ENCODE measurements around the gene RFX2.

RFX2 gene

DNA sequence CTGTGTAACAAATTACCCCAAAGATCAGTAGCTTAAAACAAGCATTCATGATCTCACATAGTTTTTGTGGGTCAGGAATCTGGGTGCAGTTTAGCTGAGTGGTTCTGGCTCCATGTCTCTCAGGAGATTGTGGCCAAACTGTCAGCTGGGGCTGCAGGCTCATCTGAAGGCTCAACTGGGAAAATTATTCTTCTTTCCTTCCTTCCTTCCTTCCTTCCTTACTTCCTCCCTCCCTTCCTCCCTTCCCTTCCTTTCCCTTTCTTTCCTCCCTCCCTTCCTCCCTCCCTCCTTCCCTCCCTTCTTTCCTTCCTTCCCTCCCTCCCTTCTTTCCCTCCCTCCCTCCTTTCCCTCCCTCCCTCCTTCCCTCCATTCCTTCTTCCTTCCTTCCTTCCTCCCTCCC lies 8.7 kb upstream of the RFX2 start:
- CTCF ChIA-PET: interaction anchor here (1.2 to 8.7 kb wide), 2 partner anchors 14 to 71 kb away, joined by 3 to 74 read pairs; no protein-coding TSS in a partner anchor
- TF ChIP-seq, protein P1, sequence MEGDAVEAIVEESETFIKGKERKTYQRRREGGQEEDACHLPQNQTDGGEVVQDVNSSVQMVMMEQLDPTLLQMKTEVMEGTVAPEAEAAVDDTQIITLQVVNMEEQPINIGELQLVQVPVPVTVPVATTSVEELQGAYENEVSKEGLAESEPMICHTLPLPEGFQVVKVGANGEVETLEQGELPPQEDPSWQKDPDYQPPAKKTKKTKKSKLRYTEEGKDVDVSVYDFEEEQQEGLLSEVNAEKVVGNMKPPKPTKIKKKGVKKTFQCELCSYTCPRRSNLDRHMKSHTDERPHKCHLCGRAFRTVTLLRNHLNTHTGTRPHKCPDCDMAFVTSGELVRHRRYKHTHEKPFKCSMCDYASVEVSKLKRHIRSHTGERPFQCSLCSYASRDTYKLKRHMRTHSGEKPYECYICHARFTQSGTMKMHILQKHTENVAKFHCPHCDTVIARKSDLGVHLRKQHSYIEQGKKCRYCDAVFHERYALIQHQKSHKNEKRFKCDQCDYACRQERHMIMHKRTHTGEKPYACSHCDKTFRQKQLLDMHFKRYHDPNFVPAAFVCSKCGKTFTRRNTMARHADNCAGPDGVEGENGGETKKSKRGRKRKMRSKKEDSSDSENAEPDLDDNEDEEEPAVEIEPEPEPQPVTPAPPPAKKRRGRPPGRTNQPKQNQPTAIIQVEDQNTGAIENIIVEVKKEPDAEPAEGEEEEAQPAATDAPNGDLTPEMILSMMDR (IDR thresholded peaks at IDR 0.05; ENCODE audit: insufficient read depth, low read length, missing control alignments): no peak
- POLR2A ChIA-PET: no interaction called here
- DNase-seq (ENCODE audit: low read depth, low spot score): no peak
- H3K4me3 ChIP-seq (ENCODE audit: low read depth, low read length): no peak overlapping the region

DNA sequence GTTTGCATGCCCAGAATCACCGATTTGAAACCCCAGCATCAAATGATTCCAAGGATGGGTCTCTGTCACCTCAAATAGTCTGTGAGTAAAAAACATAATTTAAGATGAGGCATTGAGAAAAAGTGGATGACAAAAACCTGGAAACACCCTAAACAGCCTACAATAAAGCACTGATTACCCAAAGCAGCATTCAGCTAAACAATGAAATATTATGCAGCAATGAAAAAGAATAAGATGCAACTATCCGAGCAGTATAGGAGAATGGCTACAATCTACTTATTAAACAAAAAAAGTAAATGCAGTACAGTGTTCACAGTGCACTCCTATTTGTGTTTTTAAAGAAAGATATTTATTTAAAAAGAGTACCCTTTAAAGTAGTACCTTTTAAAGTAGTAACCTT lies 7.7 kb upstream of the RFX2 start:
- DNase-seq (ENCODE audit: low read depth, low spot score): no peak
- POLR2A ChIA-PET: no interaction called here
- TF ChIP-seq, protein P1 (IDR thresholded peaks at IDR 0.05; ENCODE audit: insufficient read depth, low read length, missing control alignments): no peak
- CTCF ChIA-PET: interaction anchor here (1.0 to 8.7 kb wide), 4 partner anchors 8 to 100 kb away, joined by 3 to 78 read pairs (median 38); no protein-coding TSS in a partner anchor
- no peak overlapping the region for H3K4me3 ChIP-seq (ENCODE audit: low read depth, low read length)

DNA sequence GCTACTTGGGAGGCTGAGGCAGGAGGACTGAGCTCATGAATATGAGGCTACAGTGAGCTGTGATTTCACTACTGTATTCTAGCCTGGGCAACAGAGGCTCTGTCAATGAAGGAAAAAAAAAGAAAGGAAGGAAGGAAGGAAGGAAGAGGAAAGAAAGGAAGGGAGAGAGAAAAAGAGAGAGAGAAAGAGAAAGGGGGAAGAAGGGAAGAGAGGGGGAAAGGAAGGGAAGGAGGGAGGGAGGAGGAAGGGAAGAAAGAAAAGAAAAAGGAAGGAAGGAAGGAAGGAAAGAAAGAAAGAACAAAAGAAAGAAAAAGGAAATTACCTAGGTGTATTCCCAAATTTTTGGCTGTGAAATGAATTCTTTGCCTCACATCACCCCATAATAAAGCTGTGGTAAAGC lies 7.2 kb upstream of the RFX2 start:
- CTCF ChIA-PET: interaction anchor here (1.0 to 8.7 kb wide), 3 partner anchors 8 to 101 kb away, joined by 3 to 78 read pairs (median 74); no protein-coding TSS in a partner anchor

DNA sequence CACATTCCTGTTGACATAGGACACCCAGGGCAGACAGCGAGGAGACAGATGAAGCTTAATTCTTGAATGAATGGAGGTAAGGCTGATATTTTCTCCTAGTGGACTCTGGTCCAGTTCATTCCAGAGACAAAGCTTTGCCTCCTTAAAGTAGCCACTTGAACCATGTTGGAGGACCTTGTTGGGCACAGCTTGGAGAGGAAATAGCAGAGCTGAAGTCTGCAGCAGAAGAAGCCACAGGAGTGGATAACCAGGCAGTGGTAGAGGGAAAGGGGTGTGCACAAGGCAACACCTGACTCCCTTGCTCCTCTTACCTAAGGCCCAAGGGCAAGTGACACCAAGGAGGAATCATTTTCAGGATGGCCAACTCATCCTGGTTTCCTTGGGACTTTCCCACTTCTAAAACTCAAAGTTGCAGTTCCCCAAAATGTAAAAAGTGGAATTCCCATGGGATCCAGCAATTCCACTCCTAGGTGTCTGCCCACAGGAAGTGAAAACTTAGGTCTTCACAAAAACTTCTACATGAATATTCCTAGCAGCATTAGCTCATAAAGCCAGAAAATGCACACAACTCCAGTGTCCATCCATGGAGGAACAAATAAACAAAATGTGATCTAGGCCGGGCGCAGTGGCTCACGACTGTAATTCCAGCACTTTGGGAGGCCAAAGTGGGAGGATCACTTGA lies 6.6 kb upstream of the RFX2 start:
- TF ChIP-seq, protein P1 (IDR thresholded peaks at IDR 0.05; ENCODE audit: insufficient read depth, low read length, missing control alignments): no peak
- no peak for DNase-seq (ENCODE audit: low read depth, low spot score)
- ChIA-PET POLR2A (no interaction called here), CTCF (interaction anchor here (1.1 to 8.7 kb wide), 4 partner anchors 9 to 69 kb away, joined by 4 to 78 read pairs (median 40); no protein-coding TSS in a partner anchor)
- H3K4me3 ChIP-seq (ENCODE audit: low read depth, low read length): no peak overlapping the region

More for the DNA sequence above, 7.2 kb upstream of the RFX2 start:
- no peak for DNase-seq (ENCODE audit: low read depth, low spot score)
- POLR2A ChIA-PET: no interaction called here
- TF ChIP-seq, protein P1 (IDR thresholded peaks at IDR 0.05; ENCODE audit: insufficient read depth, low read length, missing control alignments): no peak
- H3K4me3 ChIP-seq (ENCODE audit: low read depth, low read length): no peak overlapping the region

DNA sequence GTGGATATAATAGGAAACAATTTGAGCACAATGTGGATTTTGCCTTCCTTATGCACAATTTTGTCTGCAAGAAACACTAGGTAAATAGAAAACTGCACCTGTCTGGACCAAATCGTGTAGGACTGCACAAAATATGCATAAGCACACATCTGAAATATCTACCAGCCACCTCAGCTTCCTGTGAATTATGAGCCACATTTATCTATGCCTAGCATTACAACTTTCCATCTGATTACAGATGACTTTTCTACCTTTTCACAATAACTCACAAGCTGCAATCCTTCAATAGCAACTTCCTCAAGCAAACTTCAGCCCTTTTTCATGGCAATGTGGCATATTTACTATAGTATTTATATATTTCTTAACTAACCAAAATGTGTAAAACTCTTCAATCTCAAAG lies 5.7 kb upstream of the RFX2 start:
- TF ChIP-seq, protein P1 (IDR thresholded peaks at IDR 0.05; ENCODE audit: insufficient read depth, low read length, missing control alignments): no peak
- POLR2A ChIA-PET: no interaction called here
- DNase-seq (ENCODE audit: low read depth, low spot score): no peak
- no peak overlapping the region for H3K4me3 ChIP-seq (ENCODE audit: low read depth, low read length)
- CTCF ChIA-PET: interaction anchor here (1.0 to 8.7 kb wide), 5 partner anchors 10 to 75 kb away, joined by 3 to 78 read pairs (median 6); no protein-coding TSS in a partner anchor

DNA sequence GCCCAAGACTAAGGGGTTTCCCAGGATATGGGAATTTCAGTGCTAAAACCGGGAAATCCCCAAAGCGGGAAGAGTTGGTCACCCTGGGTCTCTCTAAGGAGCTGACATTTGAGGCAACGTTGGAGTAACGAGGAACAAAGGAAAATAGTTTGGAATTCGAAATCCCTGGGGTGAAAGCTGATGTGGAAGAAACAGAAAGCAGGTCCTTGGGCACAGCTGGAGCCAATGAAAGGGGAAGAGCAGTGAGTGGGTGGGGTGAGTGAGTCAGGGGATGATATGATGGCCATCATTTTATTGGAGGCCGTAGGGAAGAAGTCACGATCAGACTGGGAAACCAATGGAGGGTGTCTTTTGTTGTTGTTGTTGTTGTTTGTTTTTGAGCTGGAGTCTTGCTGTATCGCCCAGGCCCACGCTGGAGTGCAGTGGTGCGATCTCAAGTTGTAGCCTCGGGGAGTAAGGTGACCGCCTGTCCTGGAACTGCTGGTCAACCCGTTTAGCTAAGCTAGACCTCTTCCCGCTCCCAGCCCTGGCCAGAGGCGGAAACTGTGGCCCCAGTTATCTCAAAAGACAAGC lies 3.4 kb upstream of the RFX2 start:
- POLR2A ChIA-PET: no interaction called here
- TF ChIP-seq, protein P1 (IDR thresholded peaks at IDR 0.05; ENCODE audit: insufficient read depth, low read length, missing control alignments): no peak
- no peak overlapping the region for H3K4me3 ChIP-seq (ENCODE audit: low read depth, low read length)
- DNase-seq (ENCODE audit: low read depth, low spot score): no peak
- CTCF ChIA-PET: interaction anchor here (1.4 to 8.7 kb wide), 4 partner anchors 12 to 92 kb away, joined by 4 to 78 read pairs (median 41); no protein-coding TSS in a partner anchor
